ENCODE results near the gene FAR2.

The FAR2 gene

DNA sequence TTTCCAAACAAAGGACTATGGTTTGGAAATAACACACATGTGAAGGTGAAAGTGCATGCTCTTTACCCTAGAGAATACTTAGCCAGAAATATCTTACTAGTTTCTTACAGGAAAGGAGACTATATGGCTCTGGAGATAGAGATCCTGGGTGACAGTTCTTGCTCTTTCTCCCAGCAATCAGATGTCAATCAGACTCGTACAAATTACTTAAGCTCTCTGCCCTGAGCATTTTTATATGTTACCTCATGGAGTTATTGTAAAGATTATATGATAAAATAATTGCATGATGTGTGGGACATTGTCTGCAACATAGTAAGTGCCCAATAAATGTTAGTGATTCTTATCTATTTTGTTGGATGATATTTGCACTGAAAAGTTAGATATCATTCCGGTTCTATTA lies 76.8 kb downstream of the FAR2 start:
- H3K4me3 ChIP-seq (ENCODE audit: low read depth, low read length), result no peak overlapping the region
- POLR2A ChIA-PET, result interaction anchor here (0.8 to 1.0 kb wide), 2 partner anchors 16 to 194 kb away, joined by 3 read pairs; no protein-coding TSS in a partner anchor
- DNase-seq (ENCODE audit: low read depth, low spot score), result no peak
- CTCF ChIA-PET, result interaction anchor here (0.6 kb wide), 2 partner anchors 13 to 153 kb away, joined by 3 read pairs; no protein-coding TSS in a partner anchor
- TF ChIP-seq, protein P1, sequence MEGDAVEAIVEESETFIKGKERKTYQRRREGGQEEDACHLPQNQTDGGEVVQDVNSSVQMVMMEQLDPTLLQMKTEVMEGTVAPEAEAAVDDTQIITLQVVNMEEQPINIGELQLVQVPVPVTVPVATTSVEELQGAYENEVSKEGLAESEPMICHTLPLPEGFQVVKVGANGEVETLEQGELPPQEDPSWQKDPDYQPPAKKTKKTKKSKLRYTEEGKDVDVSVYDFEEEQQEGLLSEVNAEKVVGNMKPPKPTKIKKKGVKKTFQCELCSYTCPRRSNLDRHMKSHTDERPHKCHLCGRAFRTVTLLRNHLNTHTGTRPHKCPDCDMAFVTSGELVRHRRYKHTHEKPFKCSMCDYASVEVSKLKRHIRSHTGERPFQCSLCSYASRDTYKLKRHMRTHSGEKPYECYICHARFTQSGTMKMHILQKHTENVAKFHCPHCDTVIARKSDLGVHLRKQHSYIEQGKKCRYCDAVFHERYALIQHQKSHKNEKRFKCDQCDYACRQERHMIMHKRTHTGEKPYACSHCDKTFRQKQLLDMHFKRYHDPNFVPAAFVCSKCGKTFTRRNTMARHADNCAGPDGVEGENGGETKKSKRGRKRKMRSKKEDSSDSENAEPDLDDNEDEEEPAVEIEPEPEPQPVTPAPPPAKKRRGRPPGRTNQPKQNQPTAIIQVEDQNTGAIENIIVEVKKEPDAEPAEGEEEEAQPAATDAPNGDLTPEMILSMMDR (IDR thresholded peaks at IDR 0.05; ENCODE audit: insufficient read depth, low read length, missing control alignments), result no peak

DNA sequence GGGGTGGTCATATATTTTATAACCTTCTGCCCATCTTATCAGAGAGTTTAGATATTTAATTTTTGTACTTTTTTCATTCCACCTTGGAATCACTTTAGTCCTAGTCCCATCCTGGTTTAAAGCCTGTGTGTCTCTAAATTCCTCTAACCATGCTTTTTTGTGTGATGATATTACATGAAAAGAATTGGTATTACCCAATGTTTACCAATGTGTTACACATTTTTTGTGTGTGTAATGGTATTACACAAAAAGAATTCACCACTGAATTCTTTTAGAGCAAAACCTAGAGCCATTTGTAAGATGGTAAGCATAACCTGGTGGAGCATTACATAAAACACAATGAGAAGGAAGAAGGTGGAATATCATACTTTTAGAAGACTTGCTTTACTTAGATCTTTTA lies 77.5 kb downstream of the FAR2 start:
- H3K4me3 ChIP-seq (ENCODE audit: low read depth, low read length), result no peak overlapping the region
- ChIA-PET POLR2A (no interaction called here), CTCF (no interaction called here)
- TF ChIP-seq, protein P1 (IDR thresholded peaks at IDR 0.05; ENCODE audit: insufficient read depth, low read length, missing control alignments), result no peak
- no peak for DNase-seq (ENCODE audit: low read depth, low spot score)

DNA sequence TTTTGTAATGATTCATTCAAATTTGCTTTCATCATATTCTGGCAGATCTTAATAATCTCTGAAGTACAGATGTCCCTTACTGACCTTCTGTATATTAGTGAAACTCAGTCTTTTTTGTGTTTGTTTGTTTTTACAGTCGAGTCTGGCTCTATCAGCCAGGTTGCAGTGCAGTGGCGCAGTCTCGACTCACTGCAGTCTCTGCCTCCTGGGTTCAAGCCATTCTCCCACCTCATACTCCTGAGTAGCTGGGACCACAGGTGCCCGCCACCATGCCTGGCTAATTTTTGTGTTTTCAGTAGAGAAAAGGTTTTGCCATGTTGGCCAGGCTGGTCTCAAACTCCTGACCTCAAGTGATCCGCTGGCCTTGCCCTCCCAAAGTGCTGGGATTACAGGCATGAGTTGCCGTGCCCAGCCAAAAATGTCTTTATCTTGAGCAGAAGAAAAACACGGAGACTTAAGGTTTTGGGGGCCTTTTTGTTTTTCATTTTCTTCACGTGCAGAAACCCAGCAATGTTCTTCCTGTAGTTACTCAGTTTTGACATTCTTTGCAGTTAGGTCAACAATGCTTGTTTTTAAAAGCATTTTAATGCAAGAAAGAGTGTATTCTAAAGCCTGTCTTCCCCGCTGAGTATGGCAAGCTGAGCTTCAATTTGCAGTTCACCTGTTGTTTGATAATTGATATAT lies 79.5 kb downstream of the FAR2 start:
- POLR2A ChIA-PET, result no interaction called here
- CTCF ChIA-PET, result no interaction called here
- DNase-seq (ENCODE audit: low read depth, low spot score), result no peak
- TF ChIP-seq, protein P1 (IDR thresholded peaks at IDR 0.05; ENCODE audit: insufficient read depth, low read length, missing control alignments), result no peak
- no peak overlapping the region for H3K4me3 ChIP-seq (ENCODE audit: low read depth, low read length)

DNA sequence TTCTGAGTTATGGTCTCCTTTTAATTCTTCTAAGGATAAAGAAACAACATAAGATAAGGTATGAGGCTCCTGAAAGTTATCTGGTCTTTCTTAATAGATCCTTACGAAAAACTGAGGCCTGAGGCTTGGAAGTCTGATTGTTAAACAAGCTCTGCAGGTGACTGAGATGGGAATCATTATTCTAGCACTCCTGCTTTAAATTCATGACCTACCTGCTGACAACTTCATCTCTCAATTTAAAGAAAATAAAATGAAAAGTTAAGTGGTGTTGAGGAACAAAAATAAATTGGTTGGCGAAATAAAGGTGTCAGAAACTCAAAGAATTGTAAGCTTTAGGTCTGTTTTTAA lies 80.1 kb downstream of the FAR2 start:
- DNase-seq (ENCODE audit: low read depth, low spot score), result no peak
- CTCF ChIA-PET, result no interaction called here
- TF ChIP-seq, protein P1 (IDR thresholded peaks at IDR 0.05; ENCODE audit: insufficient read depth, low read length, missing control alignments), result no peak
- H3K4me3 ChIP-seq (ENCODE audit: low read depth, low read length), result no peak overlapping the region
- POLR2A ChIA-PET, result no interaction called here

DNA sequence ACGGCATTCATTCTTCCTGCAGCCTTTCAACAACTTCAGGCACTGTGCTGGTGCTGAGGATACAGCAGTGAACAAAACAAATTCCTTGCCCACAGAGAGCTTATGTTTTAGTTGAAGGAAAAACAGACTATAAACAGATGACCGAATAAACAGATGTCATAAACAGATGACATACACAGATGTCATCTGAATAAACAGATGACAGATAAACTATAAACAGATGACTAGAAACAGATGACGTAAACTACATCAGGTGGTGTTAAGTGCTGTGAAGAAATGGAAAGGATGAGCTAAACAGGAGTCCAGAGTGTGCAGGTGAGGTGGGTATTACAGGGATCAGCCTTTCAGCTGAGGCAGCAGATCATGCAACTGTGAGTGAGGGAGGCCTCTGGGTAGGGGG lies 80.9 kb downstream of the FAR2 start:
- ChIA-PET POLR2A (no interaction called here), CTCF (no interaction called here)

DNA sequence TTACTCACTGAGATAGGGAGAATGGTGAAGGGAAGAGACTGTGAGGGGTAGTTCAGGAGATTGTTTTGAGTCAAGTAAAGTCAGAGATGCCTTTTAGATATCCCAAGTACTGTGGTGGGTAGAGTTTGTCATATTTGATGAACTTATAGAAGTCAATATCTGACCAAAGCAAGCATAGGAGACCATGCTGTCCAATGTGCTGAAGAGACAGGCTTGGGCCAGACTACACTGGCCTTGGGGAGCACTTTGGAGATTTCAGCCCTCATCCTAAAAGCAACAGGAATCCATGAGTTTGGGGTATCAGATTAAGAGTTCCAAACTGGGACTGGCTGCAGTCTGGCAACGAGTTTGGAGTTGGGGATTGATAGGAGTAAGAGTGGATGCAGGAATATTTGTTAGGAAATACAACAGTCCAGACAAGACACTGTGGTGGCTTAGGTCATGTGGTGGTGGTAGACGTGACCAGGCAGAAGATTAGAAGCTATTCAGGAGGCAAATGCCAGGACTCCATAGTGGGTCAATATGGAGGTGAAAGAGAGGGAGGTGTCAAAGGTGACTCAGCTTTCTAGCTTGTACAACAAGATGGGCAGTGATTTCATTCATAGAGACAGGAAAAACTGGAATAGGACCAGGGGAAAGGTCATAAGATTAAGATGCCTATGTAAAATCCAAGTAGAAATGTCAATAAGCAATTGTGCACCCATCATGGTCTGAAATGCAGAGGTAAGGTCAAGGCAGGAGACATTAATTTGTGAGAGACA lies 81.9 kb downstream of the FAR2 start:
- CTCF ChIA-PET, result interaction anchor here (1.3 kb wide), 1 partner anchor 10 kb away, joined by 7 read pairs; no protein-coding TSS in a partner anchor
- no peak for DNase-seq (ENCODE audit: low read depth, low spot score)
- POLR2A ChIA-PET, result no interaction called here
- TF ChIP-seq, protein P1 (IDR thresholded peaks at IDR 0.05; ENCODE audit: insufficient read depth, low read length, missing control alignments), result no peak
- no peak overlapping the region for H3K4me3 ChIP-seq (ENCODE audit: low read depth, low read length)

More for the DNA sequence above, 80.9 kb downstream of the FAR2 start:
- TF ChIP-seq, protein P1 (IDR thresholded peaks at IDR 0.05; ENCODE audit: insufficient read depth, low read length, missing control alignments), result no peak
- no peak for DNase-seq (ENCODE audit: low read depth, low spot score)
- no peak overlapping the region for H3K4me3 ChIP-seq (ENCODE audit: low read depth, low read length)
